ENCODE measurements around the gene C8A. TPM values are rescaled to one million over a fixed set of nuclear protein-coding genes. Genes with fewer than 3 reads are reported as not detected.

C8A gene
- total and polyA plus RNA-seq, 2 of the 8 experiments (the other 6 are each of a cell fraction or from before 2014, with no cell fraction given): not detected

- Histone ChIP-seq H3K56ac (replicated peaks; ENCODE audit: insufficient read length, low read depth, low read length) (no peak overlapping the region), H3K23ac (ENCODE audit: insufficient read length) (no peak overlapping the region), H2BK15ac (ENCODE audit: low read length) (no peak overlapping the region), H4K91ac (replicated peaks; ENCODE audit: insufficient read length, low read length) (no peak overlapping the region), H3K9ac (replicated peaks in 1 of 4; ENCODE audit: extremely low read depth in 1 of 4, low read depth in 3 of 4, low read length in 3 of 4) (no peak overlapping the region), H2AFZ (ENCODE audit: low read length) (no peak overlapping the region), H4K8ac (ENCODE audit: extremely low read depth, insufficient read depth, low read length) (no peak overlapping the region), H3K4me1 (replicated peaks in 1 of 4; ENCODE audit: control insufficient read depth in 3 of 4, insufficient read depth in 4 of 4, low read length in 3 of 4) (no peaks in the 10 kb centered on the region), H4K20me1 (replicated peaks in 1 of 2; ENCODE audit: control insufficient read depth in 1 of 2, insufficient read depth in 2 of 2, low read length in 2 of 2) (no peaks in the 10 kb centered on the region), H3K4me2 (ENCODE audit: insufficient read depth in 1 of 2, low read depth in 2 of 2, low read length in 2 of 2) (no peak overlapping the region), H2BK120ac (replicated peaks; ENCODE audit: low read depth, low read length) (no peak overlapping the region), H3K79me2 (ENCODE audit: control insufficient read depth in 1 of 2, insufficient read depth in 2 of 2, low read length in 2 of 2) (no peaks in the 10 kb centered on the region), H3K4ac (replicated peaks; ENCODE audit: insufficient read length, low read depth, low read length) (no peak overlapping the region), H3K27me3 (replicated peaks in 1 of 4; ENCODE audit: control insufficient read depth in 3 of 4, extremely low read depth in 1 of 4, insufficient read depth in 3 of 4, low read length in 3 of 4) (no peaks in the 10 kb centered on the region; a peak in 1 of 7 replicates), H3K4me3 (ENCODE audit: extremely low read depth in 1 of 4, insufficient read depth in 2 of 4, low read depth in 3 of 4, low read length in 4 of 4) (no peak overlapping the region), H3K79me1 (ENCODE audit: low read depth, low read length) (no peaks in the 10 kb centered on the region), H2BK12ac (ENCODE audit: low read depth, low read length) (no peak overlapping the region), H2BK20ac (ENCODE audit: low read length) (no peak overlapping the region), H3K27ac (ENCODE audit: low read depth, low read length) (no peak overlapping the region), H2BK5ac (ENCODE audit: low read depth, low read length) (no peak overlapping the region), H3K36me3 (ENCODE audit: control insufficient read depth in 2 of 4, insufficient read depth in 4 of 4, low read length in 3 of 4) (no peaks in the 10 kb centered on the region), H3K14ac (ENCODE audit: insufficient read length) (no peak overlapping the region), H3K9me3 (ENCODE audit: insufficient read depth in 2 of 2, low read depth in 1 of 2, low read length in 1 of 2) (no peaks in the 10 kb centered on the region), H3K18ac (ENCODE audit: extremely low read depth, low read length) (no peak overlapping the region), H4K5ac (ENCODE audit: insufficient read length, low read depth, low read length) (no peak overlapping the region), H3K23me2 (ENCODE audit: low read depth, low read length) (no peaks in the 10 kb centered on the region), H2AK5ac (ENCODE audit: low read depth, low read length) (no peak overlapping the region)
- ChIA-PET POLR2A (ENCODE audit: partially characterized antibody) (no interaction called here), CTCF (ENCODE audit: partially characterized antibody) (no interaction called here)
- WGBS, 2 experiments (ENCODE audit: extremely low coverage in 1 of 2, insufficient coverage in 1 of 2, insufficient read length in 1 of 2, insufficient replicate concordance in 2 of 2, low coverage in 1 of 2, low lambda C conversion rate in 2 of 2, missing lambda C conversion rate in 1 of 2): 86% methylated on average over 7 of the region's 7 CpGs; no CpG with 5 or more reads in 1 of the 2 experiments
- DNase-seq (ENCODE audit: low read depth in 1 of 2, low spot score in 2 of 2): no peak
- FAIRE-seq: no peak
- TF ChIP-seq CREB1 (IDR thresholded peaks at IDR 0.05): no peak
- TF ChIP-seq HDAC2 (IDR thresholded peaks at IDR 0.05; ENCODE audit: borderline replicate concordance in 1 of 2, low read depth in 2 of 2, low read length in 2 of 2): no peak
- TF ChIP-seq ZNF274 (IDR thresholded peaks at IDR 0.05; ENCODE audit: borderline replicate concordance, extremely low read depth, low read length): no peak
- TF ChIP-seq NRF1 (IDR thresholded peaks at IDR 0.05; ENCODE audit: low read depth, low read length): no peak
- TF ChIP-seq SRF (IDR thresholded peaks at IDR 0.05; ENCODE audit: low read depth, low read length): no peak
- TF ChIP-seq BCL11A (IDR thresholded peaks at IDR 0.05; ENCODE audit: low read depth in 2 of 2, low read length in 2 of 2): no peak
- no peak for TF ChIP-seq PHF8 (conservative IDR thresholded peaks at IDR 0.05; ENCODE audit: low read depth, low read length)
- no peak for TF ChIP-seq TAF7 (optimal IDR thresholded peaks at IDR 0.05; ENCODE audit: borderline replicate concordance, low read depth, low read length)
- no peak for TF ChIP-seq KDM4A (IDR thresholded peaks at IDR 0.05; ENCODE audit: low read depth, low read length, severe bottlenecking)
- no peak for TF ChIP-seq SP4 (IDR thresholded peaks at IDR 0.05; ENCODE audit: low read length)
- TF ChIP-seq POLR2AphosphoS5 (IDR thresholded peaks at IDR 0.05; ENCODE audit: low read depth, low read length): no peak
Measured at GRCh38 chr1:56911098-56911938, 56.7 kb downstream of the C8A start.

Measured in H1 (cell line).